Effector CD8-positive, alpha-beta T cell (primary cell): Measurements from ENCODE around the gene ZNF324.
A peak's percentile ranks its signal among the peaks of the same experiment; 100 is the strongest.
"Not testable (repeated sequence)": the region's sequence is repeated elsewhere in the genome, so short reads cannot be mapped to it uniquely, and the experiment has no call there.

Experiments
- DNase-seq: peaks from one replicate; lab custom pipeline; 2025; lab: John Stamatoyannopoulos, UW

Gene ZNF324

DNA sequence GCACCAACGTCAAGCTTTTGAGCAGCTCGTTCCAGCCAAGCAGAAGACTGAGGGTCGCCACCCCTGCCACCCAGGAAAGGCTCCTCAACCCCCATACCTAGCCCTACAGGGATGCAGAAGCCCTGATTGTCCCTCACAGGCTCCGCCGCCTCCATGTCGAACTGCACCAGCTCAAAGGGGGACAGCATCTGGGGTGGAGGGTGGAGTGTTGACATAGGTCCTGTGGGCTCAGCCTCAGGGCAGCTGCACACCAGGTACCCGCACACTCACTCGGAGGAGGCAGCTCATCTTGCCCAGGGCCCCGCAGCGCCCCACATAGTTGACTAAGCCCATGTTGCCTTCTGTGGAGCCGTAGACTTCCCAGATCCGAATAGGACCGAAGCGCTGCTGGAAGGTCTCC lies 33.4 kb downstream of the ZNF324 start:
- no peak for DNase-seq

DNA sequence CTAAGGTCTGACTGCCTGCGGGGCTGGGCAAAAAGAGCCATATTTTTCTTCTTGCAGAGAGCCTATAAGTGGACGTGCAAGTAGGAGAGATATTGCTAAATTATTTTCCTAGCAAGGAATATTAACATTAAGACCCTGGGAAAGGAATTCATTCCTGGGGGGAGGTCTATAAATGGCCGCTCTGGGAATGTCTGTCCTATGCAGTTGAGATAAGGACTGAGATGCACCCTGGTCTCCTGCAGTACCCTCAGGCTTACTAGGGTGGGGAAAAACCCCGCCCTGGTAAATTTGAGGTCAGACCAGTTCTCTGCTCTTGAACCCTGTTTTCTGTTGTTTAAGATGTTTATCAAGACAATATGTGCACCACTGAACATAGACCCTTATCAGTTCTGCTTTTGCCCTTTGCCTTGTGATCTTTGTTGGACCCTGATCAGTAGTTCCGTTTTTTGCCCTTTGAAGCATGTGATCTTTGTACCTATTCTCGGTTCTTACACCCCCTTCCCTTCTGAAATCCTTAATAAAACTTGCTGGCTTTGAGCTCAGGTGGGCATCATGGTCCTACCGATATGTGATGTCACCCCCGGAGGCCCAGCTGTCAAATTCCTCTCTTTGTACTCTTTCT lies 40.8 kb downstream of the ZNF324 start:
- DNase-seq, result not testable (repeated sequence)

DNA sequence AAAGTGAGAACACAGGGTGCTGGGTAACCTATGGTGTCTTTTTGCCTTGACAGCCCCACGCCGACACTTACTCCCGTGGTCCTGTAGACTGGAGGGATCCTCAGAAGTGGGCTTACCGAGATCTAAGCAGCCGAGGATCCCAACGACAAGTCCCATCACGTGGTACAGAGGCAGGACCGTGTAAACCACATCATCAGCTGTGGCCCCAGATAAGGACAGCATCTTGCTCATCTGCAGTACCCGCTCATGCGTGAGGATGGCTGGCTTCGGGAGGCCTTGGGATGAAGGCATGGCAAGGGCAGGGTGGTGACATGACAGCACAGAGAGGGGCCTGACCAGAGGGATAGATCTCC lies 42.8 kb downstream of the ZNF324 start:
- no peak for DNase-seq

DNA sequence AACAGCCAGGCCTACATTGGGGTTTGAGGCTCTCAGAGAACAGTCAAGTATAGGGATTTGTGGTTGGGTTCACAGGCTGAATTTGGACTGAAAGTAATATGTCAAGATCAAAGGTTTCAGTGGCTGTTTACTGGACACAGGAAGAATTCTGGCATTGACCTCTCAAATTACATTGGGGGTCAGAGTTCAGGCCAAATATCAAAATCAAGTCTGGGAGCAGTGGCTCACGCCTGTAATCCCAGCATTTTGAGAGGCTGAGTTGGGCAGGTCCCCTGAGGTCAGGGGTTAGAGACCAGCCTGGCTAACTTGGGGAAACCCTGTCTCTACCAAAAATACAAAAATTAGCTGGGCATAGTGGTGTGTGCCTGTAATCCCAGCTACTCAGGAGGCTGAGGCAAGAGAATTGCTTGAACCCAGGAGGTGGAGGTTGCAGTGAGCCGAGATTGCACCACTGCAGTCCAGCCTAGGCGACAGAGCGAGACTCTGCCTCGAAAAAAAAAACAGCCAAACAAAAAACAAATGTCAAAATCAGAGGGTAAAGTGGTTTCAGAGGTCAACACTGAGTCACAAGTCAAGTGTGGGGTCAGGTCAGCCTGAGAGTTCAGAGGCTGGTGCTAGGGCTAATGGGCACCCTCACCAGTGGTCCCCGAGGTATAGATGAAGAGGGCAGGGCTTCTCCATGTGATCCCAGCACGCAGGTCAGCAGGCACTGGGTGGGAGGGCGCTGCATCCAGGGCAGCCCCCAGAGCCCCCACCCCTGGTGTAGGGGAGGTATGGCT lies 43.4 kb downstream of the ZNF324 start:
- no peak for DNase-seq

DNA sequence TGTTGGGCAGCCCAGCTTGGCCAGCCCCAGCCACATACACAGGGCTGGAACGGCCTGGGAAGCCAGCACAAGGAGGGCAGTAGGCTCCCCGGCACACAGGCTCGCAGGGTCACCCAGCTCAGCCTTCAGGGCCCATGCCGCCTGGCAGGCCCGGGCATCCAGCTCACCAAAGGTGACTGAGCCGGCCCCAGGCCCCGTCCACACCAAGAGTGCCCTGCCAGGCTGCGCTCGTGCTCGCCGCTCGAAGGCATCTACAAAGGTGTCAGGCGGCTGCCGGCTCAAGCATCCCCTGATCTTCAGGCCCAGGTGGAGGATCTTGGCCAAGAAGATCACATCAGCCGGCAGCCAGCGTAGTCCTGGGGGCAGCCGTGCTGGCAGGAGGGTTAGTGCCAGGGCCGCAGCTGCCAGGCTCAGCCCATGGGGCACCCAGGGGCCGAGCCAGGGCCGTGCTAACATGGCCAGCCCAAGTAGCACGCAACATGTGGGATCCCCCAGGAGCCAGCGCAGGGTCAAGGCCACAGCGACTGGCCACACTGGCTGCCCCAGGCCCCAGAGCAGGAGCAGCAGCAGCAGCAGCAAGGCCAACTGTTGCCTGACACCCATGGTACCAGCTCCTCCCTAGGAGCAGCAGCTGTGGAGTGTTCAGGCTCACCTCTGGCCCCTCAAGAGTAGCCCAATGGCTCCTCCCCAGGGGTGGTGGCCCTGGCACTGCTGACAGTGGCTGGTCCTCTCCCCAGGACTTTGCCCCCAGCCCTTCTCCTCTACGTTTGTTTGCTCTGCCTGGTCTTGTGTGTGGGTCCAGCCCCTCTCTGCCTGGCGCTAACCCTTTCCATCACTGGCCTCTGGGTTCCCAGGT lies 44.7 kb downstream of the ZNF324 start, which contains the start of gene SLC27A5:
Gene SLC27A5, minus strand, starts transcription at position 640 of the 856 bp plus-strand sequence. Its CDS starts 37 bp downstream, at position 603.
- DNase-seq, result no peak

DNA sequence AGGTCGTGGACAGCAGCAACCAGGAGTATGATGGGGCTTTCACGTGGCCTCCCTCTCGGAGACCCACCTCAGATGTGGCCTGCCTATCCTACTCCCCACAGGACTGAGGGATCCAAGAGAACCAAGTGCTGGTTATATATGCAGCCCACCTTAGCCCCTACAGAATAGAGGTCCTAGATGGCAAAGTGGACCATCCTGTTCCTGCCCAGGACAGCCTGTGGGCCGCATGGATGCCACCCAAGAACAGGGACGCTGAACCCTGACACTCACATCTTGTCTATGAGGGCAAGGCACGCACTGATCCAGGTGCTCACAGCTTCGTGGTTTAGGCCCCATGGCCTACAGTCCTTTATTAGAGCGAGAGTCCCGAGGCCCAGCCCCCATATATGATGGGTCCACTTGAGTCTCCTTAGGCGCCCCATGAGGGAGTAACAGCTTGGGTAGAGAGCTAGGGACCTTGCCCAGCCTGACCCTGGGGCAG lies 46.4 kb downstream of the ZNF324 start:
- no peak for DNase-seq

DNA sequence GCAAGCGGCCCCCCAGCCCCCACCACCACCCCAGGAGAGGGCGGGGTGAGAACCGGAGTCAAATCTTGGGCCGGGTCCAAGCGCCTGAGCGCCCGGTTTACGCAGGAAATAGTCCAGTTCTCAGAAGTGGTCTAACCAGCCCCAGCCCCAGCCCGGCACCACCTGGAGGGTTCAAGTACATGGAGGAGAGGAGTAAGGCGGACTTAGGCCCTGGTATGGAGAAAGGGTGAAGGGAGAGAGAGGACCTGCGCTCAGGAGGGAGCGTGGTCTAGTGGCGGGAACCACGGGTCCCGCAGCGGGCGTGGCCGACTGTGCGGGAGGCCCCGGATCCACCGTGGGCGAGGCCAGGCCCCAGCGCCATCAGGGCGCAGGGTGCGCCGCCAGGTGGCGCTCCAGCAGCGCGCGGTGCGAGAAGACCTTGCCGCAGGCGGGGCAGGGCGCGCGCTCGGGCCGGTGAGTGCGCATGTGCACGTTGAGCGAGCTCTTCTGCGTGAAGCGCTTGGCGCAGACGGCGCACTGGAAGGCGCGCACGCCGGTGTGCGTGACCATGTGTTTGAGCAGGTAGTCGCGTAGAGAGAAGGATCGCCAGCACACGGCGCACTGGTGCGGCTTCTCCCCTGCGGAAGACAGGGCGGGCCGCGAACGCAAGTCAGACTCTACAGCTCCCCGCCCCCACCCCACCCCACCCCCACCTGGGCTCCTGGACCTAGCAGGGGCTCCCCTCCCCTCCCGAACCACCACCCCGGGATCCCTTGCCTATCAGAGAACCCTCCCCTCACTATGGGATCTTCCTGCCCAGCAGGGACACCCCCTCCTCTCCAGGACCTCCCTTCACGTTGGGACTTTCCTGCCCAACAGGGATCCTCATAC lies 47.0 kb downstream of the ZNF324 start:
- DNase-seq, result peak; percentile 88

DNA sequence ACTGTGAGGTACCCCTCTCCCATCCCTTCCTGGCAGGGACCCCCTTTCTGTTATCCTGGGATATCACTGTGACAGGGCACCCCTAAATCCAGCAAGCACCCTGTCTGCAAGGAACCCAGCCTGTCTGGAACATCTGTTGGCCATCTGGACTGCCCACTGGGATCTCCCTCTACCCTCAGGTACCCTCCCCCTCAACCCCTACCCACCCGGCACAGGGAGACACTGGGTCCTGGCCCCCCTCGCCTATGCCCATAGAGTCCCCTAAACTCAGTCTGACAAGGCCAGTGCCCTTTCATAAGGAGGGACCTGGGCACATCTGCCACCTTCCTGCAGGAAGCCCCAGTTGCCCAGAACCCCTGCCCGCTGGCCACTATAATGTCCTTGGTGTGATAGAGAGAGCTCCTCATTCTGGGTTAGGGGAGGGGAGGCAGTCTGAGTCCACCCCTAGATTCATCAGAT lies 47.7 kb downstream of the ZNF324 start:
- no peak for DNase-seq

DNA sequence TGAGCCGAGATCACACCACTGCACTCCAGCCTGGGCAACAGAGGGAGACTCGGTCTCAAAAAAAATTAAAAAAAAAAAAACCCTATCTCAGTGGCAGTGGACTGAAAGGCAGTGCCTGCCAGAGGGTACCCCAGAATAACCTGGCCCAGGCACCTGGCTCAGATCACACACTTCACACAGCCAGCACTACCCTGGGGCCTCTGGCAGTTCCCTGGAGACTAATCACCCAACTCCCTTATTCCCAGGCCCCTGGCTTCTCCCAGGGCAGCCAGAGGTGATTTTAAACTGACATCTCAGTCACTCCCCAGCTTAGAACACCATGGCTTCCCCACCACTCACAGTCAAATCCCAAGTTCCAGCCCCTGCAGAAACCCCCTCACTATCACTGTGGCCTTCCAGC lies 48.4 kb downstream of the ZNF324 start:
- DNase-seq, result no peak

DNA sequence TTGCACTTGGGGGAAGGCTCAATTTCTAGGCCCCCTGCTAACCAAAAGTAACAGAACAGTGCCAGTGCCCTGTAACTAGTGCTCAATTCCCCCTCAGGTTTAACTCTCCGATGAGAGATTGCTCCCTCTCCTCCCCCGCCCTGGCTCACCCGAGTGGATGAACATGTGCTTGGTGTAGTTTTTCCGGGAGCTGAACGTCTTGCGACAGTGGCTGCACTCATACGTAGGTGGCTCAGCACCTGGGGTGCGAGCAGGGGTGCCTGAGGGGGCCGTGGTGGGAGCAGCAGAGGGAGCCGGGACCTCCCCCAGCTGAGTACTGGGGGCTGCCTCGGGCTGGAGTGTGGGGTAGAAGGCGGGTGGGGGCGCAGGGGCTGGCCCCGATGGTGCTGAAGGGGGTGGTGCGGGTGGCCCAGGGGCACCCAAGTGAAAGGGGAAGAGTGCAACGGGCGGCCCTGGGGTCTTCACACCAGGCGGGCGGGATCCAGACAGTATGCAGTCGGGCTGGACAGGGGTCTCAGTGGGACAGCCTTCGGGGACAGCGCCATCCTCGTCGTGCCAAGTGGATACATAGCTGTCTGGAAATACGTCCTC lies 49.5 kb downstream of the ZNF324 start:
- no peak for DNase-seq

DNA sequence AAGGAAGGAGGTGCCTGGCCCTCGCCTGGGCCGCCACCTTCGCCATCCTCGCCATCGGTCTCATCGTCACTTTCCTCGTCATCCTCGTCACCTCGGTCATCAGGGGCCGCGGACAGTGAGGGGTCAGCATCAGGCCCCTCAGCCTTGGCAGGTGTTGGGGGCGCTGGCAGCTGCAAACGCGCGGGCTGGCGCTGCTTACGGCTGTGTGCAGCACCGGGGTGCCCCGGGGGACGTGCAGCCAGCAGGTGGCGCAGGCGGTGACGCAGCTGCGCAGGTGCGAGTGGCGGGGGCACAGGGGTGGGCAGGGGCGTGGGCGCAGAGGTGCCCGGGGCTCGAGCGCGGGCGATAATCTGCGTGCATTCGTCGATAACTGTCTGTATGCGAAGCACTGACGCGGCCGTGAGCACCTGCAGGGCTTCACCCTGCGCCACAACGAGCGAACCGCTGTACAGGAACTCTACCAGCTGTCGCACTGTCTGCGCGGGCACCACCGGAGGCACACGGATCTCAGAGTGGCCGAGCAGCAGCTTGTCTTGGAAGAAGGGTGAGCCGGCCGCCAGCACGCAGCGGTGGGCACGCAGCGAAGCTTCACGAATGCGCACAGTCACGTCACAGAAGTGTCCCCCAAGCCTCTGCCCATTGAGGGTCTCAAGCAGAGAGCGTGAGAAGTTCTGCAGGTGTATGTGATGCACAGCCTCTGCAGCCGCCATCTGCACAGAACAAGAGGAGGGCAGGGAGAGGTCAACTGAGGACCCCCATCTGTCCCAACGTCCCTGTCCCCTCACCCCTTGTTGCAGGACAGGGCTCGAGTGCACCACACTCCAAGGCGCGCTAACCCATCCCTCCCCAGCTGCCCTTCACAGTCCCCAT lies 50.3 kb downstream of the ZNF324 start:
- no peak for DNase-seq

DNA sequence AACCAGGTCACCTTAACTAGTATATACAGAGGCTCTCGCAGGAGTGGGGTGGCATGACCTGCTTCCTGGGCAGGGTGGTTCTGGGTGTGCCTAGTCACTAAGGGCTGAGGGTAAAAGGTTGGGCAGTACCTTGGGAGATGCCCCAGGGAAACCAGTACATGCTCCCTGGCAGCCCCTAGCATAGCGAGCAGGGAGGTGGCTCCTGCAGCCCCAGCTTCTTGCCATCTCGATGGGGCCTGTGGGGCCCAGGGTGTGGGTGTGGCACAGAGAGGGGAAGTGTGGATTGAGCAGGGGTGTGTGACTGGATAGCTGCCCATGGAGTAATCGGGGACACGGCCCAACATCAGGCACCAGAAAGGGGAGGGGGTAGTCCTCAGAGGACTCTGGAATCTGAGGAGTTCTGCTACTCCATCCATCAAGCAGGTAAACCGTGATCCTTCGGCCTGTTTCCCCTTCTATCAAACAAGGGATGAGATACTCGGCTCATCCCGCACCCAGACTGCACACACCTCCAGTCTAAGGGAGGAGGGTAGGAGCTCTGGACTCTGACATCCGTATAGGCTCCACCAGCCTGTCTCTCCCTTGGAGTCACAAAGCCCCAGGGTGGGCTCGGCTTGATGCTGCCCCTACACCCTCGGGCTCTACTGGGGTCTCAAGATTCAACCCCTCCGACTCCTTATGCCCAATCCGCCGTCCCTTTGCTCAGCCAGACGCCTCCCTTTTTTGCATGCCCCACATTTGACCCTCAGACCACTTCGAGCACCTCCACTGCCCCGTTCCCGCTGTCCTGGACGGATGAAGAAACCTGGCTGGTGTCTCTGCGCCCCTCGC lies 51.6 kb downstream of the ZNF324 start:
- no peak for DNase-seq

DNA sequence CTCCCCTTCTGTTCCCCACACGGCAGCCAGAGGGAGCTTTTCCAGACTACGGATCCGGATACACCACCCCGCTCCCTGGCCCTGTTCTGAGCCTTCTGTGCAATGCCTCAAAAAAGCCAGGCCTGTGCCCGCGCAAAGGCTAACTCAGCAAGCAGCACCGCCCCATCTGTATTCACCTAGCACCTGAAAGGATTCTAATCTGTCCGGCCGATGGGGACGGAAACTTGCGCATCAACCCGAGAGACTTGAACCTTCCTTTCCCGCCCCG lies 52.1 kb downstream of the ZNF324 start:
- peak; percentile 29 for DNase-seq

DNA sequence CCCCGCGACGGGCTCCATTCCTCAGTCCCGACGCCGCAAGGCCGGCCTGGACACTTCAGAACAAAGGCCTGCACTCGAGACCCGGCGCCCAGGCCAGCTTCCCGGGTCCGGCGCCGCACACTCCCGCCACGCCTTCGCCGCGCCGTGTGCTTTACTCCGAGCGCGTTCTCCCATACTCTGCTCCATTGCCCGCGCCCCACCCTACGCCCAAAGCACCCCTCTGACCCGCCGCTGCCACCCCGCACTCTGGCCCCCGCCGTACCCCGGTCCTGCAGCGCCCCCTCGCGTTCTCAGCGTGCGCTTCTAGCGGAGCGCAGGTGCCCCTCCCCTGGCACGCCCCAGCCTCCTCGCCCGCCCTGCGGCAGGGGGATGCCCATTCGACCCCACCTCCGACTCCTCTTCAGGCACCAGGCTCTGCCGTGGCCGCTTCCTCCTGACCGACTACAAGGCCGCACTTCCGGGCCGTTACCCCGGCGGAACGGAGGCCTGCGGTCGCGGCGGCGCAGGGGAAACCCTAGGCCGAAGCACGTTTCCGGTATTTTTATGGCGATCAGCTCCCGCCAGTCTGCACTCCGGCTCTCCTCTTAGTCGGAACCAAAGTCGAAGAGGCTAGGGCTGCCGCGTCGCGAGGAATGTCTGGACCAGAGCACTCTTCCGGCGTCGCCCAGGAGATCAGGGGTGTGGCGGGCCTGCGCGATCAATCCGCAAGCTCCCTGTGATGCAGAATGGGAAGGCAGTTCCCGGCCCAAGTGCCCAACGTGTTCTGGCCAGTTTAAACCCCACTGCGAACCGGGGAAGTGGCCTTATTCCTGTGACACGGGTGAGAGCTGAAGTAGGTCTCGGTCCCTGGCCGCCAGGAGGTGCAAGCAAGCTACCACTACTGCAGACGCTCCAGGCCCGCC lies 52.7 kb downstream of the ZNF324 start, which contains the start of gene ZBTB45:
Gene ZBTB45, minus strand, starts transcription at position 456 of the 902 bp plus-strand sequence. CDS start 2,137 bp downstream, outside the sequence.
- peak; percentile 79 for DNase-seq

DNA sequence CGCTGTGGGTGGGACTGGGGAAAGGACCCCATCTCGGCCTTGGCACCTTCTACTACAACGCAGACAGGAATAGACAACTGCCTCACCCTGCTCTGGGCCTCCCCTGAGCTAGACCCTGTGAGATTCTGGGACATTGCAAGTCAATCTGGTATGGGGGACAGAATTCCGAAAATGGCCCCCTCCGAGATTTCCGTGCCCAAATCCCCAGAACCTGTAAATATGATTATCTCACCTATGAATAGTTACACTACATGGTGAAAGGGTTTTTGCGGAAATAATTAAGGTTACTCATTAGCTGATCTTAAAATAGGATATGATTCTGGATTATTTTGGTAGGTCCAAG lies 53.3 kb downstream of the ZNF324 start:
- no peak for DNase-seq

DNA sequence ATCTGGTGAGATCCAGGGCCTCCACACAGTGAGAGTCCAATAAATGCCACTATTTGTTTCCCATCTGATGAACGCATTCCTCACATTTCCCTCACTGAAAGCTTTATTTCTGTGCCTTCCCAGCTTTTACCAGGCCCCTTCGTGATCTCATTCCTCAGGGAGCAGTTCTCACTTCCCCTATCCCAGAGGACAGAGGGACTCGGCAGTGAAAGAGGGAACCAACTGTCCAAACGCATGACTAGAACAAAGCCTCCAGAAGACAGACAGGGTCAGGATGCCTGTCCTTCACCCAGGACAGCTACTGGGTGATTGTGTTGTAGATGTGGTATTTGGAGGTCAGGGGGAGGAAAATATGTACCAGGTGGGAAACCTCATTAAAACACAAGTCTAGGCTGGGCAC lies 54.8 kb downstream of the ZNF324 start:
- no peak for DNase-seq

DNA sequence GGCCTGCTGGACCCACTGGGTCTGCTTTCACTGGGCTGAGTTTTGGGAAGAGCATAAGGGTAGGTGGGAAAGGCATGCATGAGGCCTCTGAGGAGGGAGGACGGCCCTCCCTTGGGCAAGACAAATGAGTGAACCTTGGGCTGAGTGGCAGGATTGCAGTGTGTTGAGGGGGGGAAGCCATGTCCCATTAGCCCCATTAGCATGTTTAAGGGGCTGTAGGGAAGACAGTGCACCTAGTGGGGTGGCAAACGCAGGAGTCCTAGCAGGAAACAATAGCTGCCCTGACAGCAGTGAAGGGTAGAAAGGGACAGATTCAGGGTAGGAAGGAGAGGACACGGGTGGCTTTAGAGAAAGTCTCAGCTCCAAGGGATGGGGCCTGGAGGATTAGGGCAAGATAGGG lies 55.8 kb downstream of the ZNF324 start:
- DNase-seq, result no peak
